GM23338 (cell line): ENCODE results near the gene ATP2B1. TPM values are rescaled to one million over a fixed set of nuclear protein-coding genes. Genes with fewer than 3 reads are reported as not detected.
A peak's percentile ranks its signal among the peaks of the same experiment; 100 is the strongest.

Source experiments
- ATAC-seq: fragments of 200-7000 bp; cut with Tn5 transposase; 3 replicates; pipeline ENCODE4 v1.9.1; 2020
- DNase-seq: peaks from one replicate; pipeline ENCODE4 v3.0.0-alpha.2; 2015; ENCODE audit warnings: low spot score
- H2AFZ ChIP-seq: fragments of 200-600 bp; sonication (generic); 2 replicates; pipeline ENCODE4 v1.8.0; 2016; ENCODE audit warnings: antibody characterized with exemption, mild to moderate bottlenecking, moderate library complexity
- H3F3A ChIP-seq: fragments of 200-600 bp; sonication (generic); replicated peaks from 2 replicates; pipeline ENCODE4 v1.8.0; 2017; ENCODE audit warnings: antibody characterized with exemption, mixed run types, low read depth
- H3K27ac ChIP-seq: fragments of 200-600 bp; sonication (generic); 2 replicates; pipeline ENCODE4 v1.6.1; 2016; ENCODE audit warnings: low read depth
- H3K27me3 ChIP-seq: fragments of 200-600 bp; sonication (generic); 2 replicates; pipeline ENCODE4 v1.8.0; 2016; ENCODE audit warnings: mild to moderate bottlenecking, mixed run types, moderate library complexity; ENCODE audit not compliant: insufficient read depth
- H3K36me3 ChIP-seq: fragments of 200-600 bp; sonication (generic); 2 replicates; pipeline ENCODE4 v1.8.0; 2016; ENCODE audit warnings: mild to moderate bottlenecking; ENCODE audit not compliant: insufficient read depth
- H3K4me1 ChIP-seq: fragments of 200-600 bp; sonication (generic); 2 replicates; pipeline ENCODE4 v1.8.0; 2016; ENCODE audit warnings: mild to moderate bottlenecking, moderate library complexity; ENCODE audit not compliant: insufficient read depth
- H3K4me2 ChIP-seq: fragments of 200-600 bp; sonication (generic); 2 replicates; pipeline ENCODE4 v1.7.1; 2017; ENCODE audit warnings: mixed run types
- H3K4me3 ChIP-seq: fragments of 200-600 bp; sonication (generic); 2 replicates; pipeline ENCODE4 v1.6.1; 2016; ENCODE audit warnings: mixed run types
- H3K79me2 ChIP-seq: fragments of 200-600 bp; sonication (generic); replicated peaks from 2 replicates; pipeline ENCODE4 v1.8.0; 2017; ENCODE audit warnings: mild to moderate bottlenecking; ENCODE audit not compliant: insufficient read depth
- H3K9me2 ChIP-seq: fragments of 200-600 bp; sonication (generic); 2 replicates; pipeline ENCODE4 v1.8.0; 2017; ENCODE audit not compliant: insufficient read depth
- H4K20me1 ChIP-seq: fragments of 200-600 bp; sonication (generic); replicated peaks from 2 replicates; pipeline ENCODE4 v1.8.0; 2017; ENCODE audit warnings: mild to moderate bottlenecking; ENCODE audit not compliant: insufficient read depth
- H3K27ac Mint-ChIP-seq: 2 replicates; pipeline ENCODE4 v1.8.0; 2020; ENCODE audit warnings: inconsistent platforms, mild to moderate bottlenecking, moderate library complexity, mixed read lengths
- H3K27me3 Mint-ChIP-seq: 3 replicates; pipeline ENCODE4 v1.8.0; 2022; ENCODE audit warnings: low read depth, mild to moderate bottlenecking, moderate library complexity, mixed read lengths, inconsistent platforms; ENCODE audit not compliant: insufficient read depth, poor library complexity
- H3K36me3 Mint-ChIP-seq: 3 replicates; pipeline ENCODE4 v1.8.0; 2021; ENCODE audit warnings: low read depth, mild to moderate bottlenecking, inconsistent platforms, moderate library complexity, mixed read lengths
- H3K4me1 Mint-ChIP-seq: 3 replicates; pipeline ENCODE4 v1.8.0; 2020; ENCODE audit warnings: mild to moderate bottlenecking, inconsistent platforms, mixed read lengths
- H3K4me3 Mint-ChIP-seq: 3 replicates; pipeline ENCODE4 v1.8.0; 2021; ENCODE audit warnings: moderate library complexity, mild to moderate bottlenecking, inconsistent platforms, mixed read lengths
- H3K9me3 Mint-ChIP-seq: 3 replicates; pipeline ENCODE4 v1.8.0; 2020; ENCODE audit warnings: moderate library complexity, mild to moderate bottlenecking, inconsistent platforms, mixed read lengths
- CTCF ChIP-seq, 2 experiments: fragments of 200-600 bp in 1 of 2; sonication (generic) in 1 of 2; conservative IDR thresholded peaks; 2 replicates each; pipeline versions ENCODE4 v1.5.1 to v1.6.1; 2016 to 2017; ENCODE audit warnings: antibody characterized with exemption in 2 of 2, low read depth in 2 of 2, mild to moderate bottlenecking in 2 of 2, moderate library complexity in 1 of 2
- ETS1 ChIP-seq: IDR thresholded peaks from 2 replicates; pipeline ENCODE4 v1.6.1; 2016; ENCODE audit warnings: antibody characterized with exemption
- EZH2phosphoT487 ChIP-seq: fragments of 200-600 bp; sonication (generic); IDR thresholded peaks from one replicate; pipeline ENCODE4 v1.8.1; 2018; ENCODE audit warnings: antibody characterized with exemption; ENCODE audit not compliant: unreplicated experiment
- JUNB ChIP-seq: IDR thresholded peaks from one replicate; pipeline ENCODE4 v1.6.1; 2016; ENCODE audit warnings: antibody characterized with exemption; ENCODE audit not compliant: unreplicated experiment
- NANOG ChIP-seq: IDR thresholded peaks from 2 replicates; pipeline ENCODE4 v1.6.1; 2016; ENCODE audit warnings: antibody characterized with exemption, borderline replicate concordance
- REST ChIP-seq: IDR thresholded peaks from one replicate; pipeline ENCODE4 v1.6.1; 2018; ENCODE audit warnings: antibody characterized with exemption; ENCODE audit not compliant: unreplicated experiment
- polyA plus RNA-seq: library from polyadenylated mRNA; unstranded; fragments of >200 nt; fragmentation: Nextera tagmentation; extraction: Ambion mirVana; gene quantifications from 2 replicates; pipeline ENCODE4 v1.2.1, GENCODE V29; 2016
- total RNA-seq: library from RNA; depleted of rRNA; stranded (reverse); fragments of >200 nt; shearing (Covaris generic); gene quantifications from 2 replicates; pipeline ENCODE4 v1.2.3, GENCODE V29; 2014

Gene ATP2B1
- total and polyA plus RNA-seq, 2 experiments from 2014 or later, result 39.3 to 42.3 TPM

DNA sequence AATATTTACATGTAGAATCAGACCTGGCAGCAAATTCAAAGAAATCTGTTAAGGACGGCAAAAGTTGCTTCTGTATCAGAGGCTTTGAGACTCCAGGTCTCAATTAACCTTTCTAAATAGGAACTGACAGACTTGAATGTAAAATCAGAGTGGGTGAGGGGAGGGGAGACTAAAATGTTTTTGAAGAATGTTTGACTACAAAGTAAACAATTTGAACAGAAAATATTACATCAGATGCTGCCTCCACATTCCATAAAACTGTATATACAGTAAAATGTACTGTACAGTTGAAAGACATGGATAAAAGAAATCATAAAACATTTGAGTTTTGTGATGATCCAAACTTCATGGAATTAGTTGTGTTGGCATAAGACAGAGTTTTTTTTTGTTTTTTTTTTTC lies 133.3 kb downstream of the ATP2B1 start (continued):
- no peak for TF ChIP-seq REST
- TF ChIP-seq NANOG, result no peak
- no peak for TF ChIP-seq ETS1

DNA sequence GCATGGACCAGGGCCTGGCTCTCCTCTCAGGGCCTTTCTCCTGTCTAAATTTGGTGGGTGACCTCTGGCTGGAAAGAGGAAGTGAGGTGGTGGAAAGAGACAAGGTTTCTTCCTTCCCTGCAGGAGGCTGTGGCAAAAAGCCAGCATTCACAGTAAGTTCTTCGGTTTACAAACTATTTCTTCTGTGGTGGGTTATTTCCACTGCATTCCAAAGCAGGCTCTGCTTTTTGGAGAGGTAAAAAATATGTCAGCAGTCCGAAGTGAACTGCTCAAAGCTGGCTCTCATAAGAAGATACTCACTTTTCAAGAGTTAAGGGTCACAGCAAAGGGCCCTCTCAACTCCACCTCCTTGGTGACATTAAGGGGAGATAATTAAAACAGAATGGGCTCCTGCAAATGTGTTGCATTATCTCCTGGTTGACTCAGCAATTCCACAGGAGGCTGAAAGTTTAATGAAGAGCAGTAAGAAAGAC lies 133.9 kb downstream of the ATP2B1 start:
- Mint-ChIP-seq H3K27me3 (no peaks in the 10 kb centered on the region), H3K36me3 (no peaks in the 10 kb centered on the region), H3K9me3 (no peaks in the 10 kb centered on the region), H3K27ac (peak overlapping the region; percentile 79), H3K4me3 (no peak overlapping the region), H3K4me1 (peaks cover 16% of the 10 kb centered on the region; the same call in 2 of the 3 replicates)
- no peak for TF ChIP-seq JUNB
- no peak for TF ChIP-seq REST
- no peak for TF ChIP-seq CTCF (conservative IDR thresholded peaks at IDR 0.05; ENCODE audit: low read depth in 2 of 2)
- TF ChIP-seq EZH2phosphoT487, result no peak
- Histone ChIP-seq H3K36me3 (no peaks in the 10 kb centered on the region), H3K4me3 (no peak overlapping the region), H3K79me2 (no peaks in the 10 kb centered on the region), H3K4me1 (0 out of 2 replicates have a peak, but pooled peaks cover 12% of the 10 kb centered on the region), H3K27me3 (no peaks in the 10 kb centered on the region), H3K4me2 (no peak overlapping the region), H3K27ac (no peak overlapping the region), H3F3A (no peaks in the 10 kb centered on the region), H4K20me1 (no peaks in the 10 kb centered on the region), H2AFZ (peak overlapping the region; percentile 19; the same call in 1 of the 2 replicates), H3K9me2 (no peaks in the 10 kb centered on the region)
- peak; percentile 17 for DNase-seq
- ATAC-seq, result no peak
